IMR-90 (cell line): ENCODE results near the gene KLHL42.

Experiments
- BHLHE40 ChIP-seq: fragments of 150-350 bp; IDR thresholded peaks from 2 replicates; pipeline ENCODE4 v1.6.1; 2016; ENCODE audit warnings: mild to moderate bottlenecking, low read depth, low read length
- CEBPB ChIP-seq: IDR thresholded peaks from 2 replicates; pipeline ENCODE4 v1.6.1; 2012; ENCODE audit warnings: low read depth, low read length, improper control_type of control experiment
- MAZ ChIP-seq: IDR thresholded peaks from 2 replicates; pipeline ENCODE4 v1.6.1; 2012; ENCODE audit warnings: low read depth, mild to moderate bottlenecking, low read length, improper control_type of control experiment, moderate library complexity, borderline replicate concordance
- POLR2A ChIP-seq: IDR thresholded peaks from 2 replicates; pipeline ENCODE4 v1.6.1; 2012; ENCODE audit warnings: mild to moderate bottlenecking, low read depth, low read length
- RAD21 ChIP-seq: IDR thresholded peaks from 2 replicates; pipeline ENCODE4 v1.6.1; 2012; ENCODE audit warnings: low read length, improper control_type of control experiment
- SMC3 ChIP-seq: fragments of 150-350 bp; IDR thresholded peaks from 2 replicates; pipeline ENCODE4 v1.6.1; 2016; ENCODE audit warnings: low read depth, mild to moderate bottlenecking, antibody characterized with exemption, low read length, moderate library complexity
- TF ChIP-seq, protein P1 (sequence below): fragments of 150-350 bp; IDR thresholded peaks from 2 replicates; pipeline ENCODE4 v1.6.1; 2017; ENCODE audit warnings: mild to moderate bottlenecking, antibody characterized with exemption, low read length, low read depth
- TF ChIP-seq, protein P2 (sequence below): conservative IDR thresholded peaks from 2 replicates; pipeline ENCODE4 v1.5.1; 2012; ENCODE audit warnings: mild to moderate bottlenecking, low read depth, low read length, improper control_type of control experiment

DNA sequence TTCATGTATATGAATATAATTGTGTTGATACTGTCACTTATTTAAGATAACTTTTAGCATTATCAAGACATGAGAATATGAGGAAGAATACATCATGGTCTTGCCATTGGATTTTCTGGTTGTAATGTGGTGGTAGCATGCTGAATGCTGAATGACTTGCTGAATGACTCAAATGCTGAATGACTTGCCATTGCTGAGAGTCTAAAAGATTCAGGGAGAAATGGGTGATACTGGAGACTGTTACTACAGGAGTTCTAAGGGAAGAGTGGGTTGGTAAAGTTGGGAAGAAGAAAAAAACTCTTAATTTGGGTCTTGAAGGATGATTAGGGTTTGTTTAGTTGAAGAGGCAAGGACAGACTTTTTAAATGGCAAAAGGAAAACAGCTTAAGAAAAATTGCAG lies 72.1 kb downstream of the KLHL42 start:
- no peak for TF ChIP-seq POLR2A
- TF ChIP-seq, protein P1, sequence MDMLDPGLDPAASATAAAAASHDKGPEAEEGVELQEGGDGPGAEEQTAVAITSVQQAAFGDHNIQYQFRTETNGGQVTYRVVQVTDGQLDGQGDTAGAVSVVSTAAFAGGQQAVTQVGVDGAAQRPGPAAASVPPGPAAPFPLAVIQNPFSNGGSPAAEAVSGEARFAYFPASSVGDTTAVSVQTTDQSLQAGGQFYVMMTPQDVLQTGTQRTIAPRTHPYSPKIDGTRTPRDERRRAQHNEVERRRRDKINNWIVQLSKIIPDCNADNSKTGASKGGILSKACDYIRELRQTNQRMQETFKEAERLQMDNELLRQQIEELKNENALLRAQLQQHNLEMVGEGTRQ: no peak
- TF ChIP-seq, protein P2, sequence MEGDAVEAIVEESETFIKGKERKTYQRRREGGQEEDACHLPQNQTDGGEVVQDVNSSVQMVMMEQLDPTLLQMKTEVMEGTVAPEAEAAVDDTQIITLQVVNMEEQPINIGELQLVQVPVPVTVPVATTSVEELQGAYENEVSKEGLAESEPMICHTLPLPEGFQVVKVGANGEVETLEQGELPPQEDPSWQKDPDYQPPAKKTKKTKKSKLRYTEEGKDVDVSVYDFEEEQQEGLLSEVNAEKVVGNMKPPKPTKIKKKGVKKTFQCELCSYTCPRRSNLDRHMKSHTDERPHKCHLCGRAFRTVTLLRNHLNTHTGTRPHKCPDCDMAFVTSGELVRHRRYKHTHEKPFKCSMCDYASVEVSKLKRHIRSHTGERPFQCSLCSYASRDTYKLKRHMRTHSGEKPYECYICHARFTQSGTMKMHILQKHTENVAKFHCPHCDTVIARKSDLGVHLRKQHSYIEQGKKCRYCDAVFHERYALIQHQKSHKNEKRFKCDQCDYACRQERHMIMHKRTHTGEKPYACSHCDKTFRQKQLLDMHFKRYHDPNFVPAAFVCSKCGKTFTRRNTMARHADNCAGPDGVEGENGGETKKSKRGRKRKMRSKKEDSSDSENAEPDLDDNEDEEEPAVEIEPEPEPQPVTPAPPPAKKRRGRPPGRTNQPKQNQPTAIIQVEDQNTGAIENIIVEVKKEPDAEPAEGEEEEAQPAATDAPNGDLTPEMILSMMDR: no peak
- no peak for TF ChIP-seq SMC3
- TF ChIP-seq CEBPB: no peak
- TF ChIP-seq MAZ: no peak
- no peak for TF ChIP-seq RAD21
- TF ChIP-seq BHLHE40: no peak
